K562 (cell line): Measurements from ENCODE around the gene EVA1B. TPM values are rescaled to one million over a fixed set of nuclear protein-coding genes. Genes with fewer than 3 reads are reported as not detected.

Source experiments
- ATAC-seq: fragments of 200-7000 bp; cut with Tn5 transposase; 3 replicates; pipeline ENCODE4 v1.9.1; 2020; ENCODE audit warnings: moderate library complexity
- BruUV-seq: library from RNA; stranded (reverse); fragments of 400-500 nt; replicated peaks from 2 replicates; lab custom pipeline; 2021; lab: Mats Ljungman, UMichigan
- CTCF ChIA-PET: fragments of 300-600 bp; formaldehyde crosslinking; extraction: SDS; loops from one replicate; lab custom pipeline; 2021; ENCODE audit warnings: low intra/inter-chr PET ratio; lab: Yijun Ruan, JAX
- POLR2A ChIA-PET: fragments of 300-600, 350-650 bp; sonication (Branson Sonifier 250); formaldehyde crosslinking; extraction: SDS; loops from one replicate; lab custom pipeline; 2021; ENCODE audit warnings: antibody characterized with exemption, inconsistent platforms; lab: Yijun Ruan, JAX
- DNase-seq, 4 experiments: peaks; one replicate each; pipeline versions ENCODE4 v3.0.0 to v3.0.0-alpha.2; 2011 to 2018; ENCODE audit warnings: low spot score in 3 of 4, mixed read lengths in 3 of 4; ENCODE audit errors: extremely low read depth in 1 of 4
- FAIRE-seq: peaks from 2 replicates; lab custom pipeline; 2011; peaks lifted over from hg19 to GRCh38; lab: Jason Lieb, UNC
- H2AFZ ChIP-seq: 2 replicates; pipeline ENCODE4 v1.6.0; 2011; ENCODE audit warnings: low read depth, low read length, control low read depth, inconsistent platforms
- H3K27ac ChIP-seq: fragments of 200-600 bp; 3 replicates; pipeline ENCODE4 v1.8.0; 2011; ENCODE audit warnings: low read depth, mild to moderate bottlenecking, control low read depth, inconsistent platforms, low read length, moderate library complexity, mixed read lengths; ENCODE audit errors: extremely low read depth
- H3K27me3 ChIP-seq, 2 experiments: fragments of 300-600 bp in 1 of 2; 2 replicates in 1 of 2; 3 replicates in 1 of 2; pipeline versions ENCODE4 v1.6.0 to v1.8.0; 2011; ENCODE audit warnings: inconsistent platforms in 2 of 2, low read length in 2 of 2, mild to moderate bottlenecking in 1 of 2, mixed read lengths in 1 of 2, moderate library complexity in 1 of 2; ENCODE audit not compliant: control insufficient read depth in 2 of 2, insufficient read depth in 2 of 2
- H3K36me3 ChIP-seq: fragments of 300-600 bp; 3 replicates; pipeline ENCODE4 v1.8.0; 2011; ENCODE audit warnings: mild to moderate bottlenecking, low read length, inconsistent platforms; ENCODE audit not compliant: control insufficient read depth, insufficient read depth
- H3K4me1 ChIP-seq, 2 experiments: fragments of 200-600 bp in 1 of 2; replicated peaks in 1 of 2; 2 replicates in 1 of 2; 3 replicates in 1 of 2; pipeline versions ENCODE4 v1.5.1 to v1.8.0; 2011; ENCODE audit warnings: inconsistent platforms in 2 of 2, low read length in 2 of 2, mild to moderate bottlenecking in 1 of 2, mixed read lengths in 1 of 2, moderate library complexity in 1 of 2; ENCODE audit not compliant: control insufficient read depth in 2 of 2, insufficient read depth in 2 of 2
- H3K4me2 ChIP-seq: 2 replicates; pipeline ENCODE4 v1.6.1; 2011; ENCODE audit warnings: low read length, control low read depth, inconsistent platforms, mixed read lengths; ENCODE audit not compliant: insufficient read depth
- H3K4me3 ChIP-seq: fragments of 200-600 bp; sonication (generic), shearing (Covaris generic); 2 replicates; pipeline ENCODE4 v1.5.1; 2016; ENCODE audit warnings: control low read depth, inconsistent platforms
- H3K79me2 ChIP-seq: fragments of 200-600 bp; 3 replicates; pipeline ENCODE4 v1.8.0; 2011; ENCODE audit warnings: low read length, inconsistent platforms; ENCODE audit not compliant: control insufficient read depth, insufficient read depth
- H3K9ac ChIP-seq, 2 experiments: 2 replicates each; pipeline versions ENCODE4 v1.6.0 to v1.6.1; 2011; ENCODE audit warnings: low read depth in 2 of 2, low read length in 2 of 2, control low read depth in 1 of 2, inconsistent platforms in 1 of 2, mild to moderate bottlenecking in 1 of 2, mixed read lengths in 1 of 2; ENCODE audit not compliant: insufficient read depth in 1 of 2
- H3K9me1 ChIP-seq: one replicate; pipeline ENCODE4 v1.6.0; 2011; ENCODE audit warnings: inconsistent platforms, mild to moderate bottlenecking, low read length, moderate library complexity; ENCODE audit not compliant: control insufficient read depth, insufficient read depth
- H3K9me3 ChIP-seq: replicated peaks from 2 replicates; pipeline ENCODE4 v1.5.1; 2011; ENCODE audit warnings: low read depth, low read length, inconsistent platforms; ENCODE audit not compliant: control insufficient read depth, insufficient read depth
- H4K20me1 ChIP-seq: replicated peaks from 2 replicates; pipeline ENCODE4 v1.6.1; 2011; ENCODE audit warnings: low read length, inconsistent platforms, mixed read lengths; ENCODE audit not compliant: control insufficient read depth, insufficient read depth
- BHLHE40 ChIP-seq: IDR thresholded peaks from 2 replicates; pipeline ENCODE4 v1.6.1; 2011; ENCODE audit warnings: low read length, improper control_type of control experiment
- CHCHD3 ChIP-seq: fragments of 250-450 bp; sonication (Bioruptor Pico); IDR thresholded peaks from 2 replicates; pipeline ENCODE4 v2.1.2; 2022; ENCODE audit warnings: mild to moderate bottlenecking
- FOXM1 ChIP-seq, 2 experiments: fragments of 450-650 bp in 1 of 2; sonication (generic) in 1 of 2; formaldehyde crosslinking in 1 of 2; IDR thresholded peaks; 2 replicates each; pipeline versions ENCODE4 v1.6.1 to v1.9.0; 2017 to 2022; ENCODE audit warnings: low read depth in 2 of 2, mild to moderate bottlenecking in 2 of 2, missing genetic modification reagents in 1 of 2, moderate library complexity in 1 of 2
- GABPA ChIP-seq: fragments of 200-800 bp; sonication (Bioruptor generic); conservative IDR thresholded peaks from 2 replicates; pipeline ENCODE4 v1.6.1; 2016; ENCODE audit warnings: low read depth, missing genetic modification characterization, missing compliant biosample characterization
- HNRNPK ChIP-seq: fragments of 200-400 bp; formaldehyde crosslinking; IDR thresholded peaks from one replicate; pipeline ENCODE4 v1.6.1; 2018; ENCODE audit warnings: mild to moderate bottlenecking, low read depth, low read length; ENCODE audit not compliant: poor library complexity, severe bottlenecking
- LARP7 ChIP-seq: fragments of 450-650 bp; IDR thresholded peaks from 2 replicates; pipeline ENCODE4 v1.6.1; 2016
- MCM2 ChIP-seq: fragments of 450-650 bp; IDR thresholded peaks from 2 replicates; pipeline ENCODE4 v1.6.1; 2017; ENCODE audit warnings: low read depth, mild to moderate bottlenecking
- MTA1 ChIP-seq: fragments of 450-650 bp; IDR thresholded peaks from 2 replicates; pipeline ENCODE4 v1.6.1; 2017; ENCODE audit warnings: borderline replicate concordance
- NBN ChIP-seq: fragments of 450-650 bp; IDR thresholded peaks from 2 replicates; pipeline ENCODE4 v1.6.1; 2016; ENCODE audit warnings: low read depth, mild to moderate bottlenecking
- NR2C1 ChIP-seq, 2 experiments: fragments of 450-650 bp; IDR thresholded peaks; 2 replicates each; pipeline ENCODE4 v1.6.1; 2017; ENCODE audit warnings: mild to moderate bottlenecking in 2 of 2, antibody characterized with exemption in 1 of 2, inconsistent platforms in 1 of 2, missing compliant biosample characterization in 1 of 2, missing genetic modification characterization in 1 of 2
- SIN3B ChIP-seq: fragments of 450-650 bp; IDR thresholded peaks from 2 replicates; pipeline ENCODE4 v1.6.1; 2017; ENCODE audit warnings: low read depth, mild to moderate bottlenecking, moderate library complexity
- SNRNP70 ChIP-seq: fragments of 200-400 bp; formaldehyde crosslinking; optimal IDR thresholded peaks from 2 replicates; pipeline ENCODE3; 2017; ENCODE audit warnings: low read depth, low read length
- WGBS: fragments of 100-300 bp; shearing (Covaris generic); methylation state at CpG from one replicate; pipeline ENCODE4 v1.1.6; 2016; ENCODE audit warnings: low coverage, mixed read lengths; ENCODE audit not compliant: insufficient coverage; ENCODE audit errors: missing lambda C conversion rate; 5-methylcytosine and 5-hydroxymethylcytosine counted together
- in situ Hi-C: fragments of 300-500 bp; cut with MboI; formaldehyde crosslinking; loops from 4 replicates; pipeline ENCODE4 v1.15.0; 2018; ENCODE audit warnings: inconsistent platforms, mixed read lengths
- intact Hi-C: fragments of 100-400 bp; cut with micrococcal nuclease; formaldehyde crosslinking; loops from 2 replicates; pipeline ENCODE4 v1.14.2; 2022
- polyA plus RNA-seq, 8 experiments: library from polyadenylated mRNA; depleted of rRNA in 4 of 8; stranded (reverse) in 5 of 8; unstranded in 3 of 8; fragments of >200 nt; fragmentation: Nextera tagmentation in 2 of 8; fragmentation: Illumina TruSeq in 1 of 8; extraction: Ambion mirVana in 2 of 8; extraction: Trizol in 1 of 8; gene quantifications; 2 replicates each; pipeline versions ENCODE4 v1.2.1 to v1.2.3, GENCODE V29; 2011 to 2014; ENCODE audit warnings: inconsistent platforms in 1 of 8, missing spikeins in 1 of 8
- total RNA-seq, 7 experiments: library from RNA; depleted of rRNA in 6 of 7; stranded (reverse); fragments of >200 nt in 6 of 7; fragmentation: Illumina TruSeq in 2 of 7; extraction: Trizol in 2 of 7; gene quantifications; 2 replicates each; pipeline versions ENCODE4 v1.2.1 to v1.2.3, GENCODE V29; 2011 to 2021; ENCODE audit warnings: low replicate concordance in 1 of 7
- TF ChIP-seq, protein P1 (sequence below): IDR thresholded peaks from 2 replicates; pipeline ENCODE4 v1.6.1; 2016; ENCODE audit warnings: missing genetic modification characterization, missing compliant biosample characterization
- TF ChIP-seq, protein P2 (sequence below): sonication (generic); formaldehyde crosslinking; IDR thresholded peaks from 2 replicates; pipeline ENCODE4 v1.8.0; 2022; ENCODE audit warnings: mild to moderate bottlenecking, missing genetic modification reagents

The EVA1B gene
- total and polyA plus RNA-seq, 9 of the 15 experiments (the other 6 are each of a cell fraction or from before 2014, with no cell fraction given) = 0.08 to 65.7 (median 2.4) TPM

- H4K20me1 ChIP-seq = 0 out of 2 replicates have a peak, but pooled peaks cover 6% of the 10 kb centered on the region
- H3K4me1 ChIP-seq = peaks cover 27 to 38% of the 10 kb centered on the region in 2 experiments
- BruUV-seq = no TSS peak
- no peak for DNase-seq
- peaks cover 11% of the 10 kb centered on the region for H3K9me1 ChIP-seq
- ChIA-PET POLR2A (interaction anchor here (0.7 to 3.7 kb wide), 6 partner anchors 9 to 31 kb away, joined by 3 to 34 read pairs (median 4); no protein-coding TSS in a partner anchor), CTCF (interaction anchor here (1.8 kb wide), 1 partner anchor 268 kb away, joined by 11 read pairs; no protein-coding TSS in a partner anchor)
- peaks cover 49% of the 10 kb centered on the region for H3K36me3 ChIP-seq
- no peak for FAIRE-seq
- H3K4me3 ChIP-seq = no peak overlapping the region
- no peak overlapping the region for H3K27ac ChIP-seq
- no peak for ATAC-seq
- H3K4me2 ChIP-seq = no peak overlapping the region
- no peak for TF ChIP-seq BHLHE40
- no peak for TF ChIP-seq MTA1
- in situ Hi-C loops (no loop called here), intact Hi-C loops (loop anchor here (2.0 kb wide), 2 partner anchors 47 to 53 kb away; no protein-coding TSS in a partner anchor)
- peak overlapping the region in 1 of 2 experiments; percentile 24; a peak in 2 of 4 replicates for H3K9ac ChIP-seq
- WGBS = 89% methylated on average over 4 of the region's 4 CpGs
- no peaks in the 10 kb centered on the region for H3K27me3 ChIP-seq
- H3K9me3 ChIP-seq = no peaks in the 10 kb centered on the region
- H2AFZ ChIP-seq = no peak overlapping the region
- peaks cover 73% of the 10 kb centered on the region for H3K79me2 ChIP-seq
These were observed 44.4 kb upstream of the EVA1B start for GRCh38 chr1:36367798-36368197.

DNA sequence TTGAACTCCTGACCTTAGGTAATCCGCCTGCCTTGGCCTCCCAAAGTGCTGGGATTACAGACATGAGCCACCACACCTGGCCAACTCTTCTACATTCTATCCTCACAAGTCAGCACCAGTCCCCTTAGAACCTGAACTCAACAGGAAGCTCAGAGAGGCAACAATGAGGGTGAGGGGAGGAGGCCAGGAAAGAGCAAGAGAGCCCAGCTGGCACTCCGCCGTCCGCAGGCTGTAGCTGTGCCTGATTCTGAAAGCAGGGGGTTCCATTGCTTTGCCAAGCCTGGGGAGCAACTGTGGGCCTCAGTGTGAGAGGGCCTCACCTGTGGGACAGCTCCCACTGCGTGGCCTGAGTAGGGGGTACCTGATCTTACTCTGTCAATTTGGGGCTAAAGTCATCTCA is 43.6 kb upstream of the EVA1B start:
- FAIRE-seq (no peak), ATAC-seq (no peak), DNase-seq (no peak)
- Histone ChIP-seq H4K20me1 (0 out of 2 replicates have a peak, but pooled peaks cover 6% of the 10 kb centered on the region), H2AFZ (no peak overlapping the region), H3K4me3 (no peak overlapping the region), H3K79me2 (peaks cover 66% of the 10 kb centered on the region), H3K9ac (peak overlapping the region in 1 of 2 experiments; percentile 53; a peak in 1 of 4 replicates), H3K27ac (no peak overlapping the region), H3K9me3 (no peaks in the 10 kb centered on the region), H3K27me3 (no peaks in the 10 kb centered on the region), H3K36me3 (peaks cover 52% of the 10 kb centered on the region), H3K4me2 (no peak overlapping the region), H3K9me1 (peaks cover 11% of the 10 kb centered on the region), H3K4me1 (peaks cover 19 to 30% of the 10 kb centered on the region in 2 experiments)
- no TSS peak for BruUV-seq
- 93% methylated on average over 5 of the region's 5 CpGs for WGBS
- POLR2A ChIA-PET = interaction anchor here (0.6 to 3.7 kb wide), 4 partner anchors 20 to 67 kb away, joined by 3 to 34 read pairs (median 3); no protein-coding TSS in a partner anchor
- CTCF ChIA-PET = no interaction called here
- intact Hi-C loops = no loop called here
- in situ Hi-C loops = no loop called here
- no peak for TF ChIP-seq SNRNP70
- no peak for TF ChIP-seq NBN
- TF ChIP-seq MCM2 = no peak
- TF ChIP-seq NR2C1 (IDR thresholded peaks at IDR 0.05) = no peak
- TF ChIP-seq NR2C1 (tag; IDR thresholded peaks at IDR 0.05) = no peak
- no peak for TF ChIP-seq GABPA (tag)
- TF ChIP-seq, protein P1, sequence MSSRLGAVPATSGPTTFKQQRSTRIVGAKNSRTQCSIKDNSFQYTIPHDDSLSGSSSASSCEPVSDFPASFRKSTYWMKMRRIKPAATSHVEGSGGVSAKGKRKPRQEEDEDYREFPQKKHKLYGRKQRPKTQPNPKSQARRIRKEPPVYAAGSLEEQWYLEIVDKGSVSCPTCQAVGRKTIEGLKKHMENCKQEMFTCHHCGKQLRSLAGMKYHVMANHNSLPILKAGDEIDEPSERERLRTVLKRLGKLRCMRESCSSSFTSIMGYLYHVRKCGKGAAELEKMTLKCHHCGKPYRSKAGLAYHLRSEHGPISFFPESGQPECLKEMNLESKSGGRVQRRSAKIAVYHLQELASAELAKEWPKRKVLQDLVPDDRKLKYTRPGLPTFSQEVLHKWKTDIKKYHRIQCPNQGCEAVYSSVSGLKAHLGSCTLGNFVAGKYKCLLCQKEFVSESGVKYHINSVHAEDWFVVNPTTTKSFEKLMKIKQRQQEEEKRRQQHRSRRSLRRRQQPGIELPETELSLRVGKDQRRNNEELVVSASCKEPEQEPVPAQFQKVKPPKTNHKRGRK (tag) = no peak
- no peak for TF ChIP-seq CHCHD3
- TF ChIP-seq HNRNPK = no peak
- no peak for TF ChIP-seq FOXM1 (IDR thresholded peaks at IDR 0.05; ENCODE audit: low read depth)
- no peak for TF ChIP-seq FOXM1 (CRISPR knock-in tag; IDR thresholded peaks at IDR 0.05; ENCODE audit: low read depth)
- no peak for TF ChIP-seq LARP7
- TF ChIP-seq SIN3B = no peak
- TF ChIP-seq, protein P2, sequence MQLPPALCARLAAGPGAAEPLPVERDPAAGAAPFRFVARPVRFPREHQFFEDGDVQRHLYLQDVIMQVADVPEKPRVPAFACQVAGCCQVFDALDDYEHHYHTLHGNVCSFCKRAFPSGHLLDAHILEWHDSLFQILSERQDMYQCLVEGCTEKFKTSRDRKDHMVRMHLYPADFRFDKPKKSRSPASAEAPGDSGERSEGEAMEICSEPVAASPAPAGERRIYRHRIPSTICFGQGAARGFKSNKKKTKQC (CRISPR knock-in tag) = no peak
